GM12891 (cell line): ENCODE measurements around the gene STIMATE. TPM values are rescaled to one million over a fixed set of nuclear protein-coding genes. Genes with fewer than 3 reads are reported as not detected.

Experiments used
- DNase-seq: peaks from one replicate; pipeline ENCODE4 v3.0.0; 2011; ENCODE audit warnings: low spot score; ENCODE audit not compliant: insufficient read length
- FAIRE-seq: peaks from 2 replicates; lab custom pipeline; 2011; peaks lifted over from hg19 to GRCh38; lab: Jason Lieb, UNC
- PAX5 ChIP-seq: IDR thresholded peaks from 2 replicates; pipeline ENCODE4 v1.6.1; 2011; ENCODE audit warnings: low read length, moderate library complexity, mild to moderate bottlenecking; ENCODE audit not compliant: insufficient read depth, severe bottlenecking
- POLR2A ChIP-seq: IDR thresholded peaks from 2 replicates; pipeline ENCODE4 v1.6.1; 2011; ENCODE audit warnings: low read depth, low read length, control low read depth
- POLR2AphosphoS5 ChIP-seq: IDR thresholded peaks from 2 replicates; pipeline ENCODE4 v1.6.1; 2011; ENCODE audit warnings: low read depth, low read length, control low read depth
- POU2F2 ChIP-seq: IDR thresholded peaks from 2 replicates; pipeline ENCODE4 v1.6.1; 2011; ENCODE audit warnings: low read depth, mild to moderate bottlenecking, control low read depth, low read length, moderate library complexity
- SPI1 ChIP-seq: IDR thresholded peaks from 2 replicates; pipeline ENCODE4 v1.6.1; 2011; ENCODE audit warnings: low read depth, low read length, control low read depth
- TAF1 ChIP-seq: IDR thresholded peaks from 2 replicates; pipeline ENCODE4 v1.6.1; 2011; ENCODE audit warnings: low read depth, low read length, control low read depth
- polyA plus RNA-seq: library from polyadenylated mRNA; unstranded; fragments of >200 nt; gene quantifications from one replicate; pipeline ENCODE4 v1.2.1, GENCODE V29; 2012; ENCODE audit warnings: low read depth, missing spikeins, inconsistent platforms; ENCODE audit not compliant: missing spikeins

The STIMATE gene
- 5.5 TPM for polyA plus RNA-seq

- DNase-seq (peak; percentile 95), FAIRE-seq (peak; percentile 98)
- no peak for TF ChIP-seq SPI1
- TF ChIP-seq POLR2A, result no peak
- TF ChIP-seq TAF1, result no peak
- no peak for TF ChIP-seq POU2F2
- no peak for TF ChIP-seq POLR2AphosphoS5
- no peak for TF ChIP-seq PAX5
Measured at GRCh38 chr3:52897130-52898122, at the start of gene STIMATE. TSS of gene STIMATE (minus strand) at chr3:52897548. CDS start at chr3:52897450, 98 bp downstream.

DNA sequence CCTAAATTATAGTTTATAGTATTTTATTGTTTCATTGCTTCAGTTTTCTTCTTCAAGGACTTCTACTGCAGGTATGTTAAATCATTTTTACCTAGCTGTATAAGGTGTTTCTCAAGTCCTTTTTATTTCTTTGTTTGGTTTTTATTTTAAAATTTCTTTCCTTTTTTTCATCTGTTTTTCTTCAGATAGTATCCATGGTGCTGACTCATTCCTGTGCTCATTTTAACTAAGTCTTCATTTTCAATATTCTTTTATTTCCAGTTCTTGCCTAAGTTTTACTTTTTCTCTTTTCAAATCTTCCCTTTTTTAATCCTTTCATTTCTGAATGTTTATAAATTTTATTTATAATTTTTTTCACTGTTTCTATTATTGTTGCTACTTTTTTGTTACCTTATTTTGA, 42.3 kb upstream of the STIMATE start:
- no peak for DNase-seq
- no peak for FAIRE-seq
- no peak for TF ChIP-seq PAX5
- TF ChIP-seq POU2F2, result no peak
- TF ChIP-seq TAF1, result no peak
- no peak for TF ChIP-seq POLR2A
- no peak for TF ChIP-seq SPI1
- no peak for TF ChIP-seq POLR2AphosphoS5

GRCh38 chr3:52934630-52935530, 37.5 kb upstream of the STIMATE start:
- TF ChIP-seq POLR2AphosphoS5 (no peak), POU2F2 (no peak), TAF1 (no peak), POLR2A (no peak), SPI1 (no peak), PAX5 (no peak)
- FAIRE-seq, result peak; percentile 91
- peak; percentile 20 for DNase-seq

- no peak for TF ChIP-seq POLR2A
- no peak for TF ChIP-seq TAF1
- no peak for TF ChIP-seq PAX5
- TF ChIP-seq POLR2AphosphoS5, result no peak
- TF ChIP-seq SPI1, result no peak
- no peak for TF ChIP-seq POU2F2
- peak; percentile 38 for FAIRE-seq
- no peak for DNase-seq
Measured at GRCh38 chr3:52931889-52932288, 34.5 kb upstream of the STIMATE start.

DNA sequence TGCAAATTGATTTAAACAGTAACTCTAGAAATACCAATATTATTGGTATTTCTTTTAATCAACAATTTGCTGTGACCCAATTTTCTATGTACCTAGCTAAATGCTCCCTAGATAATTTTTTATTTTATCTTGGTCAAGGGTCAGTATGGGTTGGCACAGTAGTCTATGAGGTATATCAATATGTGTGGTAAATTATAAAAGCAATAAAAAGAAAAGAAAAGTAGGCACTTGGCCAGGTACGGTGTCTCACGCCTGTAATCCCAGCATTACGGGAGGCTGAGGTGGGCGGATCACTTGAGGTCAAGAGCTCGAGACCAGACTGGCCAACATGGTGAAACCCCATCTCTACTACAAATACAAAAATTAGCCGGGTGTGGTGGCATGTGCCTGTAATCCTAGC, 34.0 kb upstream of the STIMATE start:
- FAIRE-seq (no peak), DNase-seq (no peak)
- TF ChIP-seq TAF1 (no peak), PAX5 (no peak)

- peak; percentile 41 for FAIRE-seq
- no peak for DNase-seq
Measured at GRCh38 chr3:52930748-52931147, 33.4 kb upstream of the STIMATE start.

GRCh38 chr3:52926554-52926953, 29.2 kb upstream of the STIMATE start:
- TF ChIP-seq POLR2AphosphoS5 (no peak), TAF1 (no peak), SPI1 (no peak), POLR2A (no peak), PAX5 (no peak), POU2F2 (no peak)
- DNase-seq (no peak), FAIRE-seq (no peak)

More at GRCh38 chr3:52930748-52931147, 33.4 kb upstream of the STIMATE start:
- TF ChIP-seq POU2F2 (no peak), SPI1 (peak; percentile 53)

- DNase-seq, result no peak
- FAIRE-seq, result peak; percentile 61
- TF ChIP-seq SPI1, result no peak
Measured at GRCh38 chr3:52925405-52926313, 28.3 kb upstream of the STIMATE start.

- FAIRE-seq (no peak), DNase-seq (no peak)
- TF ChIP-seq POLR2AphosphoS5 (no peak), TAF1 (no peak), PAX5 (no peak), SPI1 (no peak), POU2F2 (no peak), POLR2A (no peak)
Measured at GRCh38 chr3:52923963-52924362, 26.6 kb upstream of the STIMATE start.

DNA sequence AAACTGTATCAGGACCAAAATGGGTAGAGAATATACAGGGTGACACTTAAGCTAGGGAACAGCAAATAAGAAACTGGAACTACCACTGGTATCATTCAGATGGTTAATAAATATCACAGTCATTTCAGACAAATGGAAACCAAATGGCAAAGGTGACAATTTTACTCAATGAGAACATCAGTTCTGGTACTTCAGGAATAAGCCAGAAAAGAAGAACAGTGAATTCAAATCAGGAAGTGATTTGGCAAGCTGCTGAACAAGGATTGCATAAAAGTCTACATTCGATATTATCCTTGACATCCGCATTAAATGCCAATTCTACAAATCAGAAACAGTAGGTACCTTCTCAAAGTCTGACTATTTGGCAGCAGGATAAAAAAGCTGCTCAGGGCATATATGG, 23.5 kb upstream of the STIMATE start:
- FAIRE-seq, result peak; percentile 66
- TF ChIP-seq POLR2AphosphoS5 (no peak), POLR2A (no peak)

More for the DNA sequence above, 23.5 kb upstream of the STIMATE start:
- DNase-seq, result no peak
